ENCODE results near the gene IDH3A. TPM values are rescaled to one million over a fixed set of nuclear protein-coding genes. Genes with fewer than 3 reads are reported as not detected.
"Not testable (repeated sequence)": the region's sequence is repeated elsewhere in the genome, so short reads cannot be mapped to it uniquely, and the experiment has no call there.

Gene IDH3A
- total RNA-seq, 3 donors from 2014 or later: 169 to 210 (median 187) TPM

DNA sequence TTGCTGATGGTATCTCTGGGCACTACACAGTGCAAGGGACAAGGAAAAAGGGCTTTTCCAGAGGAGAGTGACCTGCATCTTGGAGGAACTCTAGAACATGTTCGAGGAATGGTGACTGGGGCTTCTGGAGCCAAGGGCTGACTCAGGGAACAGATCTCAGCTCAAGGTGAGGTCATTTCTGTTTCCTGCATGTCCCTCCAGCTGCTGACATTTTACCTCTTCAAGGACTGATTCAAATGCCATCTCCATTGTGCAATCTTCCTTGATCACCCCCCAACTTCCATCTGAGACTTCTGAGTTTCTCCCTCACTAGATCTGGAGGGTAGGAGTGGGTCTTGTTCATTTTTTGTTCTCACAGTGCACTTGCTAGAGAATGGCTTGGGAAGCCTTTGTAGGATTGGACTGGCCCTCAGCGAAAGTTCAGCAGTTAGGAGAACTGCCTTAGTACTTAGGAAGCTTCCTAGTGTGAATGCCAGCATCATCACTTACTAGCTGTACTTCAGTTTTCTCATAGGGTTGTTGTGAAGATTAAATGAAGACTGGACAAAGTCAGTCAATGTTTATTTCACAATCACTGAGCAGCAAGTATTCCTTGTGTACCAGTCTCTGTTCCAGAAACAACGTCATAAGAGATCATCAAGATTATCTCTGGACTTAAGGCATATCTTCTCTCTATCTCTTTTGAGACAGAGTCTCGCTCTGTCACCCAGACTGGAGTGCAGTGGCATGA lies 2.6 kb upstream of the IDH3A start:
- ATAC-seq (no peak), DNase-seq (no peak)
- H3K9me3 Mint-ChIP-seq: no peaks in the 10 kb centered on the region
- peaks cover 24% of the 10 kb centered on the region for H3K4me1 Mint-ChIP-seq (ENCODE audit: low read depth)
- H3K27me3 Mint-ChIP-seq (ENCODE audit: low read depth): no peaks in the 10 kb centered on the region
- H3K36me3 Mint-ChIP-seq (ENCODE audit: insufficient read depth): no peaks in the 10 kb centered on the region
- H3K4me3 Mint-ChIP-seq: no peak overlapping the region

DNA sequence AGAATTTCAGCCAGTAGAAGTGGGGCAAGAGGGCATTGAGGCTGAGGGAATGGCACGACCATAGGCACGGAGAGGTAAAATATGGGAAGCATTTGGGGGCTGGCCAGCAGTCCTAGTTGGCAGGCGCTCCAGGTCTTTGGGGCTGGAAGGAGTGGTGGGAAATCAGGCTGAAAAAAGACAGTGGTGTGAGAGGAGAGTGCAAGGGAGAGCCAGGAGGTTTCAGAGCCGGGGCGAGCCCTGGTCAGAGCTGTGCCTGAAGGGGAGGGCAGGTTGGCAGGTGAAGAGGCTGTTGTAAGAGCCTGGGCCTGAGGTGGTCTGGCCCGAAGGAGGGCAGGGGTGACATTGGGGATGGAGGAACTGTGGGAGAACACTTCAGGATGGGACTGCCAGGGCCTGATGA lies 1.6 kb upstream of the IDH3A start:
- no peak for ATAC-seq
- H3K36me3 Mint-ChIP-seq (ENCODE audit: insufficient read depth): peaks cover under 1% of the 10 kb centered on the region
- no peaks in the 10 kb centered on the region for H3K27me3 Mint-ChIP-seq (ENCODE audit: low read depth)
- H3K9me3 Mint-ChIP-seq: no peaks in the 10 kb centered on the region
- peak overlapping the region; percentile 96 for H3K4me3 Mint-ChIP-seq
- DNase-seq: no peak
- H3K4me1 Mint-ChIP-seq (ENCODE audit: low read depth): peaks cover 26% of the 10 kb centered on the region

GRCh38 chr15:78148392-78149067 lies 632 bp upstream of the IDH3A start:
- ATAC-seq (no peak), DNase-seq (no peak)

DNA sequence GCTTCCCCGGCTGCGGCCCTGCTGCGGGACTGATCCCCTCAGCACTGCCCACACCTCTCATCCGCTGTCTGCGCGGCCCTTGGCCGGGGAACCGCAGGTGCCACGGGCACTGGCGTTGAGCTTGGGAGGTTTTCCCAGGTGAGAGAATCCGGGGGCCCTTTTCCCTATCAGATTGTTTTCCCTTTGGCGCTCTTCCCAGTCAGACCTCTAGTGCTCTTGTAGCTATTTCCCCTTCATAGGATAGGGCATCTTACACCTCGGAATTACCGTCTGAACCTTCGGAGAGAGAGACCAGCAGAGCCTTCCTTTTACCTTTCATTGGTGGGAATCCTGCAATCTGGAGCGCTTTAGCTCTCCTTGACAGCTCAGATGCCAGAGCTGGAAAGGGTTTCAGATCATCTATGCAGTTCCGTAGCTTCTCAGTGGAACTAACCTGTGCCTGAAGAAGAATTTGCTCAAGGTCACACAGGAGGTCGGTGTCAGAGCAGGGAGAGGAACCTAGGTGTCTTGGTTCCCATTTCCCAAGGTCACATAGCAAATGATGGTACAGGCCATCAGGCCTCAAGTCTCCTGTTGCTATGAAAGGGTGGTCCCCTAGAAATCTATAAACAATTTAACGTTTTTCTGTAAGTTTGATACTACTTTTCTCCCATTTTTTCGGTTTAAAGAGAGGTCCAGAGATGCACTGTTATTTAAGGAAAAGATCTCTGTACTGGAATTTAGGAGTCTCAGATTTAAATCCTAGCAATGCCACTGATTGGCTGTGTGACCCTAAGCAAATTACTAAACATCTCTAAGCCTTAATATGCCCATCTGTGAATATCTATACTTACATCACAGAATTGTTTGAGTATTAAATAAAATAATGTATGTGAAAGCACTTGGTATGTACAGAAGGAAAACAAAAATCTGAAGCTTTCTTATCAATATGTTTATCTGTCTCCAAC lies 916 bp downstream of the IDH3A start:
- Mint-ChIP-seq H3K9me3 (no peaks in the 10 kb centered on the region), H3K27me3 (ENCODE audit: low read depth) (no peaks in the 10 kb centered on the region), H3K4me3 (peak overlapping the region; percentile 96), H3K4me1 (ENCODE audit: low read depth) (peaks cover 36% of the 10 kb centered on the region), H3K36me3 (ENCODE audit: insufficient read depth) (peaks cover 3% of the 10 kb centered on the region)
- DNase-seq (no peak), ATAC-seq (no peak)

More at GRCh38 chr15:78148392-78149067, 632 bp upstream of the IDH3A start:
- peaks cover 36% of the 10 kb centered on the region for H3K4me1 Mint-ChIP-seq (ENCODE audit: low read depth)
- H3K27me3 Mint-ChIP-seq (ENCODE audit: low read depth): no peaks in the 10 kb centered on the region
- peak overlapping the region; percentile 96 for H3K4me3 Mint-ChIP-seq
- peaks cover 3% of the 10 kb centered on the region for H3K36me3 Mint-ChIP-seq (ENCODE audit: insufficient read depth)
- H3K9me3 Mint-ChIP-seq: no peaks in the 10 kb centered on the region

GRCh38 chr15:78151075-78151474 lies 1.9 kb downstream of the IDH3A start:
- not testable (repeated sequence) for H3K36me3 Mint-ChIP-seq (ENCODE audit: insufficient read depth); H3K27me3 Mint-ChIP-seq (ENCODE audit: low read depth); H3K9me3 Mint-ChIP-seq; DNase-seq; ATAC-seq
- H3K4me1 Mint-ChIP-seq (ENCODE audit: low read depth): peaks cover 36% of the 10 kb centered on the region
- peak overlapping the region; percentile 96 for H3K4me3 Mint-ChIP-seq

GRCh38 chr15:78154955-78155354 lies 5.8 kb downstream of the IDH3A start:
- H3K27me3 Mint-ChIP-seq (ENCODE audit: low read depth): no peaks in the 10 kb centered on the region
- DNase-seq: no peak
- peaks cover 18% of the 10 kb centered on the region for H3K36me3 Mint-ChIP-seq (ENCODE audit: insufficient read depth)
- H3K4me3 Mint-ChIP-seq: no peak overlapping the region
- H3K4me1 Mint-ChIP-seq (ENCODE audit: low read depth): peaks cover 25% of the 10 kb centered on the region
- no peaks in the 10 kb centered on the region for H3K9me3 Mint-ChIP-seq
- ATAC-seq: no peak

GRCh38 chr15:78155355-78155939 lies 6.3 kb downstream of the IDH3A start:
- Mint-ChIP-seq H3K36me3 (ENCODE audit: insufficient read depth) (peaks cover 19% of the 10 kb centered on the region), H3K27me3 (ENCODE audit: low read depth) (no peaks in the 10 kb centered on the region), H3K4me1 (ENCODE audit: low read depth) (peaks cover 21% of the 10 kb centered on the region), H3K4me3 (no peak overlapping the region), H3K9me3 (no peaks in the 10 kb centered on the region)
- no peak for ATAC-seq
- no peak for DNase-seq

DNA sequence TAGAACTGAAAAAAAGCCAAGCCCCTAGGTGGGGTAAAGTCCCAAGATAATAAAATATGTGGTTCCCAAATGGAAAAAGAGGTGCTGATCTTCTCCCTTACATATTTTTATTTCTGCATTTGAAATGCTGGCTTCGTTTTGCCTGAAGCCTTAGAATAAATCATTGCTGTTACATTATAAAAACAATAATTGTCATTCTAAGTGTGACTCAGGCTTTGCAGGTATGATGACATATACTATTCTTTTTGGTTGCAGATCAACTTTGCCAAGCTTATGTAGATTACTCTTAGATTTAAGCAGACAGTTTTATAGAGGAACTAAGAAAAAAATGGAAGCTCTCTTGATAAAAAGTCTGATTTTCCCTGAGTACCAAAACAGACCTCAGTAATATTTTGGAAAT lies 7.5 kb downstream of the IDH3A start:
- Mint-ChIP-seq H3K4me3 (no peak overlapping the region), H3K27me3 (ENCODE audit: low read depth) (no peaks in the 10 kb centered on the region), H3K9me3 (no peaks in the 10 kb centered on the region)

GRCh38 chr15:78157203-78157602 lies 8.0 kb downstream of the IDH3A start:
- no peak for ATAC-seq
- Mint-ChIP-seq H3K36me3 (ENCODE audit: insufficient read depth) (peaks cover 29% of the 10 kb centered on the region), H3K27me3 (ENCODE audit: low read depth) (no peaks in the 10 kb centered on the region), H3K4me3 (no peak overlapping the region), H3K4me1 (ENCODE audit: low read depth) (peaks cover 17% of the 10 kb centered on the region), H3K9me3 (no peaks in the 10 kb centered on the region)
- DNase-seq: no peak

More for the DNA sequence above, 7.5 kb downstream of the IDH3A start:
- Mint-ChIP-seq H3K4me1 (ENCODE audit: low read depth) (peaks cover 15% of the 10 kb centered on the region), H3K36me3 (ENCODE audit: insufficient read depth) (peaks cover 24% of the 10 kb centered on the region)
- no peak for ATAC-seq
- no peak for DNase-seq

DNA sequence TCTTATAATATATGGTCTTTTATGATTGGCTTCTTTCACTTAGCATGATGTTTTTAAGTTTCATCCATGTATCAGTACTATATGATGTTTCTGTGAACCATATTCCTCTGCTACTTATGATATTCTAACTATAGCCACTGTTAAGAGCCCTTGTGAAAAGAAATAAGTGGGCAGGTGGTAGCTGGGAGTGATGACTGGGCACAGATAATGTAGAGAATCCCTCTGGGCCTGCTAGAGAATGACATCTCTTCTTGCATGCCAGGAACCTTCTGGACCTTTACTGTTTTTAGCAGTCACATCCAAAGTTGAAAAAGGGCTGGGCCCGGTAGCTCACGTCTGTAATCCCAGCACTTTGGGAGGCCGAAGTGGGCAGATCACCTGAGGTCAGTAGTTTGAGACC lies 10.2 kb downstream of the IDH3A start:
- peaks cover 6% of the 10 kb centered on the region for H3K4me1 Mint-ChIP-seq (ENCODE audit: low read depth)
- no peak for DNase-seq
- peaks cover 28% of the 10 kb centered on the region for H3K36me3 Mint-ChIP-seq (ENCODE audit: insufficient read depth)
- H3K4me3 Mint-ChIP-seq: no peak overlapping the region
- no peaks in the 10 kb centered on the region for H3K9me3 Mint-ChIP-seq
- H3K27me3 Mint-ChIP-seq (ENCODE audit: low read depth): no peaks in the 10 kb centered on the region
- ATAC-seq: no peak

GRCh38 chr15:78162038-78162437 lies 12.9 kb downstream of the IDH3A start:
- ATAC-seq (peak; percentile 62 to 96), DNase-seq (peak; percentile 36)
- Mint-ChIP-seq H3K36me3 (ENCODE audit: insufficient read depth) (peaks cover 40% of the 10 kb centered on the region), H3K4me3 (no peak overlapping the region), H3K4me1 (ENCODE audit: low read depth) (peaks cover 4% of the 10 kb centered on the region), H3K27me3 (ENCODE audit: low read depth) (no peaks in the 10 kb centered on the region), H3K9me3 (no peaks in the 10 kb centered on the region)

GRCh38 chr15:78164010-78164409 lies 14.8 kb downstream of the IDH3A start:
- H3K4me1 Mint-ChIP-seq (ENCODE audit: low read depth): peaks cover 15% of the 10 kb centered on the region
- ATAC-seq (no peak), DNase-seq (no peak)
- no peaks in the 10 kb centered on the region for H3K27me3 Mint-ChIP-seq (ENCODE audit: low read depth)
- H3K9me3 Mint-ChIP-seq: no peaks in the 10 kb centered on the region
- peaks cover 44% of the 10 kb centered on the region for H3K36me3 Mint-ChIP-seq (ENCODE audit: insufficient read depth)
- H3K4me3 Mint-ChIP-seq: no peak overlapping the region

- no peak for DNase-seq
- Mint-ChIP-seq H3K27me3 (ENCODE audit: low read depth) (no peaks in the 10 kb centered on the region), H3K4me3 (no peak overlapping the region), H3K9me3 (no peaks in the 10 kb centered on the region), H3K36me3 (ENCODE audit: insufficient read depth) (peaks cover 54% of the 10 kb centered on the region), H3K4me1 (ENCODE audit: low read depth) (peaks cover 12% of the 10 kb centered on the region)
- ATAC-seq: peak; percentile 65 to 96
Measured at GRCh38 chr15:78167227-78167888, 18.2 kb downstream of the IDH3A start.

Data from activated T-cell treated with anti-CD3 and anti-CD28 coated beads, Interleukin-2, amount 50 U/mL, for 4 hours (primary cell).